ENCODE measurements around the gene B4GALNT1. TPM values are rescaled to one million over a fixed set of nuclear protein-coding genes. Genes with fewer than 3 reads are reported as not detected.

Gene B4GALNT1
- total RNA-seq, 2 donors from 2014 or later = 0.78 TPM; not detected in 1

- 7 to 15% methylated on average over 22 to 26 of the region's 26 CpGs for WGBS, 2 donors
- Histone ChIP-seq H3K27me3 (peaks cover 0 to 26% of the 10 kb centered on the region in 2 donors), H3K4me1 (peaks cover 26% of the 10 kb centered on the region), H3K4me3 (no peak overlapping the region), H3K36me3 (replicated peaks in 1 of 2; ENCODE audit: insufficient read depth in 1 of 2, low read depth in 2 of 2) (no peaks in the 10 kb centered on the region), H3K27ac (no peak overlapping the region), H3K9me3 (no peaks in the 10 kb centered on the region)
- ATAC-seq (no peak), DNase-seq (no peak)
- intact Hi-C loops (cut with DNase I) = no loop called here
- no peak for TF ChIP-seq POLR2A (IDR thresholded peaks at IDR 0.05)
- TF ChIP-seq CTCF (IDR thresholded peaks at IDR 0.05) = no peak
These were observed 1.4 kb downstream of the B4GALNT1 start for GRCh38 chr12:57631566-57632072.

GRCh38 chr12:57630891-57631433 is 2.0 kb downstream of the B4GALNT1 start:
- H3K4me1 ChIP-seq = peaks cover 26% of the 10 kb centered on the region
- no peak overlapping the region for H3K27ac ChIP-seq
- 59 to 60% methylated on average over 2 to 6 of the region's 6 CpGs for WGBS, 2 donors
- TF ChIP-seq POLR2A (IDR thresholded peaks at IDR 0.05) (no peak), CTCF (IDR thresholded peaks at IDR 0.05) (no peak)
- no peak for DNase-seq
- ATAC-seq = no peak
- intact Hi-C loops (cut with DNase I) = no loop called here
- H3K9me3 ChIP-seq = no peaks in the 10 kb centered on the region
- no peaks in the 10 kb centered on the region for H3K36me3 ChIP-seq (replicated peaks in 1 of 2; ENCODE audit: insufficient read depth in 1 of 2, low read depth in 2 of 2)
- no peak overlapping the region for H3K4me3 ChIP-seq
- peaks cover 0 to 31% of the 10 kb centered on the region in 2 donors for H3K27me3 ChIP-seq

- Histone ChIP-seq H3K4me3 (no peak overlapping the region), H3K36me3 (replicated peaks in 1 of 2; ENCODE audit: insufficient read depth in 1 of 2, low read depth in 2 of 2) (no peaks in the 10 kb centered on the region), H3K27me3 (peaks cover 0 to 31% of the 10 kb centered on the region in 2 donors), H3K9me3 (no peaks in the 10 kb centered on the region), H3K4me1 (peaks cover 26% of the 10 kb centered on the region), H3K27ac (no peak overlapping the region)
- WGBS, 2 donors = 76 to 96% methylated on average over 4 to 5 of the region's 5 CpGs
- DNase-seq (no peak), ATAC-seq (no peak)
- intact Hi-C loops (cut with DNase I) = no loop called here
- TF ChIP-seq CTCF (IDR thresholded peaks at IDR 0.05) (no peak), POLR2A (IDR thresholded peaks at IDR 0.05) (no peak)
These were observed 3.0 kb downstream of the B4GALNT1 start for GRCh38 chr12:57629897-57630471.

GRCh38 chr12:57628280-57629191 is 4.5 kb downstream of the B4GALNT1 start:
- peaks cover 26% of the 10 kb centered on the region for H3K4me1 ChIP-seq
- H3K27ac ChIP-seq = no peak overlapping the region
- intact Hi-C loops (cut with DNase I) = no loop called here
- TF ChIP-seq POLR2A (IDR thresholded peaks at IDR 0.05) = no peak
- TF ChIP-seq CTCF (IDR thresholded peaks at IDR 0.05) = no peak
- peaks cover 0 to 31% of the 10 kb centered on the region in 2 donors for H3K27me3 ChIP-seq
- 56 to 74% methylated on average over 29 of the region's 29 CpGs for WGBS, 2 donors
- H3K36me3 ChIP-seq (replicated peaks in 1 of 2; ENCODE audit: insufficient read depth in 1 of 2, low read depth in 2 of 2) = no peaks in the 10 kb centered on the region
- no peak overlapping the region for H3K4me3 ChIP-seq
- H3K9me3 ChIP-seq = no peaks in the 10 kb centered on the region
- DNase-seq (no peak), ATAC-seq (no peak)

Data from body of pancreas (tissue), 4 donors.